ENCODE measurements around the gene RAB19.

RAB19 gene

DNA sequence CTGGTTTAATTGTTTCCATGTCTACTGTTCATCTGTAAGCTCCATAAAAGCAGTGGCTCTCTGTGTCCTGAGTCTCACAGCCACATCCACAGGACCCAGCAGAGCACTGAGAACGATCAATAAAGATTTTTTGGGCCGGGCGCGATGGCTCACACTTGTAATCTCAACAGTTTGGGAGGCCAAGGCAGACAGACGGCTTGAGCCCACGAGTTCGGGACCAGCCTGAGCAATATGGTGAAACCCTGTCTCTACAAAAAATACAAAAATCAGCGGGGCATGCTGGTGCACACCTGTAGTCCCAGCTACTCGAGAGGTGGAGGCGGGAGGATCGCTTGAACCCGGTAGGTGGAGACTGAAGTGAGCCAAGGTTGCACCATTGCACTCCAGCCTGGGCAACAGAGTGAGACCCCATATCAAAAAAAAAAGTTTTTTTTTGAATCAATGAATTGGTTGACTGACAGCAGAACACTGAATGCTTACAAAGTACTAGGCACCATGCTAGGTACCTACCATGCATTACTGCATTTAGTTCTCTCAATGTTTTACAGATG is 10.0 kb upstream of the RAB19 start:
- Histone ChIP-seq H3K36me3 (ENCODE audit: control insufficient read depth, insufficient read depth, low read length) (no peaks in the 10 kb centered on the region), H3K4me3 (replicated peaks; ENCODE audit: low read depth, low read length) (no peak overlapping the region), H3K27me3 (replicated peaks; ENCODE audit: control insufficient read depth, insufficient read depth, low read length) (no peaks in the 10 kb centered on the region)
- TF ChIP-seq, protein P1, sequence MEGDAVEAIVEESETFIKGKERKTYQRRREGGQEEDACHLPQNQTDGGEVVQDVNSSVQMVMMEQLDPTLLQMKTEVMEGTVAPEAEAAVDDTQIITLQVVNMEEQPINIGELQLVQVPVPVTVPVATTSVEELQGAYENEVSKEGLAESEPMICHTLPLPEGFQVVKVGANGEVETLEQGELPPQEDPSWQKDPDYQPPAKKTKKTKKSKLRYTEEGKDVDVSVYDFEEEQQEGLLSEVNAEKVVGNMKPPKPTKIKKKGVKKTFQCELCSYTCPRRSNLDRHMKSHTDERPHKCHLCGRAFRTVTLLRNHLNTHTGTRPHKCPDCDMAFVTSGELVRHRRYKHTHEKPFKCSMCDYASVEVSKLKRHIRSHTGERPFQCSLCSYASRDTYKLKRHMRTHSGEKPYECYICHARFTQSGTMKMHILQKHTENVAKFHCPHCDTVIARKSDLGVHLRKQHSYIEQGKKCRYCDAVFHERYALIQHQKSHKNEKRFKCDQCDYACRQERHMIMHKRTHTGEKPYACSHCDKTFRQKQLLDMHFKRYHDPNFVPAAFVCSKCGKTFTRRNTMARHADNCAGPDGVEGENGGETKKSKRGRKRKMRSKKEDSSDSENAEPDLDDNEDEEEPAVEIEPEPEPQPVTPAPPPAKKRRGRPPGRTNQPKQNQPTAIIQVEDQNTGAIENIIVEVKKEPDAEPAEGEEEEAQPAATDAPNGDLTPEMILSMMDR (IDR thresholded peaks at IDR 0.05; ENCODE audit: insufficient read depth, low read length, poor library complexity, severe bottlenecking) = no peak
- no peak for DNase-seq (ENCODE audit: extremely low read depth, insufficient read length)

DNA sequence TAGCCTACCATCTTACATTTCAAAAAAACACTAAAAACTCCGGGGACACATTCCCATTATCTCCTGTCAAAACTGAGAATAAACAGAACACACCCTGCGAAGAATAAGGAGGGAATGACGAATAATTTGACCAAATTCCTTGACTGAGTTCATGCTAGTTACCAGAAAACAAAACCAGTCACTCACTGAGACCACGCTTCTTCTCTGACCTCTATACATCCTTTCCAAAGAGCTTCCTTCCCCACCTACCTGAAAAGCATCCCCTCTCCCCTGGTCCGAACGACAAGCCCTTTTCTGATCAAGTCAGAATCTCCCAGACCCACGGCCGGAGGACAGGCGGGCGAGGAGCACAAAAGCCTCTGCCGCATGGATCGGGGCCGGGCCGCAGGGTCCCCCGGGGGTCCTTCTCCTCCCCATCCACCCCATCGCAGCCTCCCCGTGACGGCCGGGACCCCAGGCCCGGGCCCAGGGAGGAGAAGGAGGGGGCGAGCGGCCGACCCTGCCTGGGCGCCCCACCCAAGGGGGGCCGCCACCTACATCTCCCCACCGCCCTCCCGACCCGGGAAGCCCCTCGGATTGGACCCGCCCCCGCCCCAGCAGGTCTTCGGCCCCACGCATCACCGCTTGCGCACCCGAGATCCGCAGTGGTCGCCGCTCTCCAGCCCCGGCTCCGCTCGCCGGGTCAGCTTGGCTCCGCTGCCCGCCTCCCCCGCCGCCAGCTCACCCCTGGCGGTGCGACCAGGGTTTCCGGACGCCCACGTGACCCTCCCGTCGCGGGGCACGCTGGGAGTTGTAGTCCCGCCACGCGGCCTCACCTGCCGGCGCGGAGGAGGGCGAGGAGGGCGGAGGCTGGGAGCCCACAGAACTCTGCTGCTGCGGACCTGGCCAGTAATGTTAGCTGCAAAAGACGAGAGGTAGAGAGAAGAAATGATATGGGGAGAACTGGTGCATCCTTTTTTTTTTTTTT is 5.8 kb upstream of the RAB19 start, which contains the start of gene SLC37A3:
Gene SLC37A3, minus strand, starts transcription at position 747 of the 967 bp plus-strand sequence. CDS start 16,004 bp downstream, outside the sequence.
- TF ChIP-seq, protein P1 (IDR thresholded peaks at IDR 0.05; ENCODE audit: insufficient read depth, low read length, poor library complexity, severe bottlenecking) = no peak
- peak; percentile 85 for DNase-seq (ENCODE audit: extremely low read depth, insufficient read length)
- no peaks in the 10 kb centered on the region for H3K27me3 ChIP-seq (replicated peaks; ENCODE audit: control insufficient read depth, insufficient read depth, low read length)

DNA sequence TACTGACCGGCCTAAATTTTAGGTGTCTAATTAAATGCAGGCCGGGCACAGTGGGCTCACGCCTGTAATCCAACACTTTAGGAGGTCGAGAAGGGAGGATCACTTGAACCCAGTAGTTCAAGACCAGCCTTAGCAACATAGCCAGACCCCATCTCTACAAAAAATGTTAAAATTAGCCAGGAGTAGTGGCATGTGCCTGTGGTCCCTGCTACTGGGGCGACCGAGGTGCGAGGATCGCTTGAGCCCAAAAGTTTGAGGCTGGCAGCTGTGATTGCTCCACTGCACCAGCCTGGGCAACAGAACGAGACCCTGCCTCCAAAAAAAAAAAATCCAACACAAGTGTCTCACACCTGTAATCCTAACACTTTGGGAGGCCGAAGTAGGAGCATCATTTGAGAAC is 5.0 kb upstream of the RAB19 start:
- H3K27me3 ChIP-seq (replicated peaks; ENCODE audit: control insufficient read depth, insufficient read depth, low read length) = no peaks in the 10 kb centered on the region
- DNase-seq (ENCODE audit: extremely low read depth, insufficient read length) = no peak
- no peak overlapping the region for H3K4me3 ChIP-seq (replicated peaks; ENCODE audit: low read depth, low read length)
- H3K36me3 ChIP-seq (ENCODE audit: control insufficient read depth, insufficient read depth, low read length) = no peaks in the 10 kb centered on the region
- TF ChIP-seq, protein P1 (IDR thresholded peaks at IDR 0.05; ENCODE audit: insufficient read depth, low read length, poor library complexity, severe bottlenecking) = no peak

More for the DNA sequence above, 5.8 kb upstream of the RAB19 start, which contains the start of gene SLC37A3:
- H3K4me3 ChIP-seq (replicated peaks; ENCODE audit: low read depth, low read length) = peak within 1 kb of the TSS; percentile 86
- H3K36me3 ChIP-seq (ENCODE audit: control insufficient read depth, insufficient read depth, low read length) = no peaks in the 10 kb centered on the region

DNA sequence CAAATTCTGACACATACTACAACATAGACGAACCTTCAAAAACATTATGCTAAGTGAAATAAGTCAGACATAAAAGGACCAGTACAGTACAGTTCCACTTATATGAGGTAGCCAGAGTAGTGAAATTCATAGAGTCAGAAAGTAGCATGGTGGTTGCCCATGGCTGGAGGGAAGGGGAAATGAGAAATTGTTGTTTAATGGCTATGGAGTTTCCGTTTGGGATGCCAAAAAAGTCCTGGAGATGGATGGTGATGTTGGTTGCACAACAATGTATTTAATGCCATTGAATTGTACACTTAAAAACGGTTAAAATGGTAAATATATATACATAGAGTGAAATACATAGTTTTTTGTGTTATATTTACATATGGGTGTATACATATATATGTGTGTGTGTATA is 3.5 kb upstream of the RAB19 start:
- no peak overlapping the region for H3K4me3 ChIP-seq (replicated peaks; ENCODE audit: low read depth, low read length)
- TF ChIP-seq, protein P1 (IDR thresholded peaks at IDR 0.05; ENCODE audit: insufficient read depth, low read length, poor library complexity, severe bottlenecking) = no peak
- no peaks in the 10 kb centered on the region for H3K36me3 ChIP-seq (ENCODE audit: control insufficient read depth, insufficient read depth, low read length)
- no peaks in the 10 kb centered on the region; the same call in 1 of the 2 replicates for H3K27me3 ChIP-seq (replicated peaks; ENCODE audit: control insufficient read depth, insufficient read depth, low read length)
- DNase-seq (ENCODE audit: extremely low read depth, insufficient read length) = no peak

DNA sequence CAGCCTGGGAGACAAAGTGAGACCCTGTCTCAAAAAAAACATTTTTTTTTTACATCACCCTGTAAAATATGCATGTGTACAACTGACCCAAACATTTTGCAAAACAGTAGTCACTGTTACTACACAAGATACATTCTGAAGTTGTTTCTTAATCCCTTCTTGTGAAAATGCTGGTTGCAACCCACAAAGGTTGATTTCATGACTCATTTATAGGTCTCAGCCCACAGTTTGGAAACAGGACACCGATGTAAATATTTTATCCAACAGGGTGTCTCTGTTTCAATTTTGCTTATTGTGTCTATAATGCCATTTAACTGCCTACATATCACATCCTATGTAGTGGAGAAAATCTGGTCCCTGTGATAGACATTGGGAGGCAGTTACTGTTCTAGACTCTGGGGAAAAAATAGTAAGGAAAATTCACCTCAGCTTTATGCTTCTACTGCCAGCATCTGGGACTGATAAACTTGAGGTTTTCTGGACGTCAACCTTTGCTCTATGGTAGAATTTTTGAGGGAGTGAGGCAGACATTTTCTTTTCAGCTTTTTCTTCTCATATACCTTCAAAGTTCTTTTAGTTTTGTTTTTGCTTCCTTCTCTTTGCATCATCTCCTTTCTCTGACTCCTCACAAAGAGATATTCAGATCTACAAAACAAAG is 1.6 kb upstream of the RAB19 start:
- TF ChIP-seq, protein P1 (IDR thresholded peaks at IDR 0.05; ENCODE audit: insufficient read depth, low read length, poor library complexity, severe bottlenecking) = no peak
- Histone ChIP-seq H3K27me3 (replicated peaks; ENCODE audit: control insufficient read depth, insufficient read depth, low read length) (no peaks in the 10 kb centered on the region; the same call in 1 of the 2 replicates), H3K36me3 (ENCODE audit: control insufficient read depth, insufficient read depth, low read length) (no peaks in the 10 kb centered on the region), H3K4me3 (replicated peaks; ENCODE audit: low read depth, low read length) (no peak overlapping the region)
- DNase-seq (ENCODE audit: extremely low read depth, insufficient read length) = no peak

All from GM06990 (cell line).